ENCODE data around the gene NTHL1.

- TF ChIP-seq CTCF (IDR thresholded peaks at IDR 0.05) (no peak), POLR2AphosphoS5 (IDR thresholded peaks at IDR 0.05; ENCODE audit: insufficient read depth in 1 of 2, low read depth in 1 of 2) (peak in 1 of 2 donors; percentile 59), POLR2A (IDR thresholded peaks at IDR 0.05) (peak in 1 of 2 donors; percentile 16)
Observed at GRCh38 chr16:2037647-2038381, 9.8 kb downstream of the NTHL1 start.

Data from vagina (tissue), 2 donors.